Lung (tissue), 12 donors: Measurements from ENCODE around the gene PRKN. TPM values are rescaled to one million over a fixed set of nuclear protein-coding genes. Genes with fewer than 3 reads are reported as not detected.

Source experiments
- ATAC-seq: fragments of 200-7000 bp; cut with Tn5 transposase; one replicate; pipeline ENCODE4 v1.9.1; 2020; ENCODE audit warnings: moderate number of reproducible peaks; ENCODE audit not compliant: insufficient read depth, low FRiP score
- DNase-seq, 3 donors: peaks; one replicate each; pipeline ENCODE4 v3.0.0-alpha.2; 2013 to 2017
- H3K27ac ChIP-seq, 2 donors: one replicate each; pipeline ENCODE4 v1.5.1; 2013; ENCODE audit warnings: mild to moderate bottlenecking in 2 of 2, moderate library complexity in 2 of 2, control low read depth in 1 of 2, inconsistent platforms in 1 of 2, low read depth in 1 of 2, low read length in 1 of 2
- H3K27me3 ChIP-seq, 3 donors: one replicate each; pipeline ENCODE4 v1.5.1; 2013; ENCODE audit warnings: low read length in 2 of 3; ENCODE audit not compliant: control insufficient read depth in 3 of 3, insufficient read depth in 3 of 3
- H3K36me3 ChIP-seq, 4 donors: one replicate each; pipeline ENCODE4 v1.5.1; 2013; ENCODE audit warnings: low read length in 4 of 4, mild to moderate bottlenecking in 1 of 4, moderate library complexity in 1 of 4; ENCODE audit not compliant: control insufficient read depth in 4 of 4, insufficient read depth in 4 of 4
- H3K4me1 ChIP-seq, 5 donors: one replicate each; pipeline ENCODE4 v1.5.1; 2013; ENCODE audit warnings: low read length in 5 of 5, mild to moderate bottlenecking in 2 of 5, moderate library complexity in 1 of 5; ENCODE audit not compliant: control insufficient read depth in 5 of 5, insufficient read depth in 5 of 5
- H3K4me3 ChIP-seq: one replicate; pipeline ENCODE4 v1.5.1; 2013; ENCODE audit warnings: mild to moderate bottlenecking, control low read depth, moderate library complexity
- H3K9ac ChIP-seq, 2 donors: one replicate each; pipeline ENCODE4 v1.5.1; 2013; ENCODE audit warnings: low read length in 2 of 2, control low read depth in 1 of 2; ENCODE audit not compliant: insufficient read depth in 1 of 2
- H3K9me3 ChIP-seq, 4 donors: one replicate each; pipeline ENCODE4 v1.5.1; 2013; ENCODE audit warnings: low read length in 3 of 4, mild to moderate bottlenecking in 1 of 4, moderate library complexity in 1 of 4; ENCODE audit not compliant: control insufficient read depth in 4 of 4, insufficient read depth in 3 of 4
- CTCF ChIP-seq: IDR thresholded peaks from 2 replicates; pipeline ENCODE4 v1.5.1; 2012; ENCODE audit warnings: mild to moderate bottlenecking; ENCODE audit errors: control extremely low read depth, extremely low read depth
- WGBS, 2 donors: extraction: QIAGEN DNeasy Blood & Tissue Kit; methylation state at CpG; one replicate each; pipeline ENCODE4 v1.1.7; 2013; 5-methylcytosine and 5-hydroxymethylcytosine counted together
- polyA plus RNA-seq, 2 donors: library from polyadenylated mRNA; stranded (reverse); fragments of 200-250 nt; gene quantifications; one replicate each; pipeline ENCODE4 v1.2.1, GENCODE V29; 2013
- total RNA-seq, 2 donors: library from RNA; depleted of rRNA in 1 of 2; stranded (reverse); fragments of >200 nt in 1 of 2; gene quantifications; one replicate each; pipeline ENCODE4 v1.2.1, GENCODE V29; 2014 to 2021
- donor health status: control.
- donor health status: control.
- donor health status: Bipolar disorder and iron deficiency.
- donor health status: healthy.
- donor health status: DM: yes; HTN: yes; CAD: no.

Gene PRKN
- total and polyA plus RNA-seq, 4 donors: 0.27 to 11.2 (median 3.1) TPM

- Histone ChIP-seq H3K27me3 (no peaks in the 10 kb centered on the region), H3K4me3 (no peak overlapping the region), H3K27ac (no peak overlapping the region), H3K36me3 (no peaks in the 10 kb centered on the region), H3K9me3 (peaks cover 0 to 2% (median 0%) of the 10 kb centered on the region in 4 donors), H3K9ac (no peak overlapping the region), H3K4me1 (no peaks in the 10 kb centered on the region)
- WGBS, 2 donors: 81 to 84% methylated on average over 2 of the region's 2 CpGs
- no peak for DNase-seq
- no peak for ATAC-seq
- no peak for TF ChIP-seq CTCF
Observed at GRCh38 chr6:161745128-161745527, 982.4 kb downstream of the PRKN start.

GRCh38 chr6:161744211-161745067 lies 983.1 kb downstream of the PRKN start:
- Histone ChIP-seq H3K9ac (no peak overlapping the region), H3K27me3 (no peaks in the 10 kb centered on the region), H3K27ac (no peak overlapping the region), H3K9me3 (peaks cover 0 to 2% (median 0%) of the 10 kb centered on the region in 4 donors), H3K4me3 (no peak overlapping the region), H3K4me1 (no peaks in the 10 kb centered on the region), H3K36me3 (no peaks in the 10 kb centered on the region)
- whole genome bisulfite sequencing, 2 donors: 87 to 88% methylated on average over 14 of the region's 14 CpGs
- DNase-seq (no peak), ATAC-seq (no peak)
- no peak for TF ChIP-seq CTCF

GRCh38 chr6:161743509-161744178 lies 983.9 kb downstream of the PRKN start:
- DNase-seq (no peak), ATAC-seq (no peak)
- H3K9me3 ChIP-seq: peaks cover 0 to 2% (median 0%) of the 10 kb centered on the region in 4 donors
- WGBS, 2 donors: 93 to 96% methylated on average over 15 of the region's 15 CpGs
- H3K4me1 ChIP-seq: no peaks in the 10 kb centered on the region
- no peaks in the 10 kb centered on the region for H3K36me3 ChIP-seq
- no peak overlapping the region for H3K27ac ChIP-seq
- H3K9ac ChIP-seq: no peak overlapping the region
- no peak for TF ChIP-seq CTCF
- H3K4me3 ChIP-seq: no peak overlapping the region
- no peaks in the 10 kb centered on the region for H3K27me3 ChIP-seq
